Measurements from ENCODE around the gene ITPR2.

ITPR2 gene

DNA sequence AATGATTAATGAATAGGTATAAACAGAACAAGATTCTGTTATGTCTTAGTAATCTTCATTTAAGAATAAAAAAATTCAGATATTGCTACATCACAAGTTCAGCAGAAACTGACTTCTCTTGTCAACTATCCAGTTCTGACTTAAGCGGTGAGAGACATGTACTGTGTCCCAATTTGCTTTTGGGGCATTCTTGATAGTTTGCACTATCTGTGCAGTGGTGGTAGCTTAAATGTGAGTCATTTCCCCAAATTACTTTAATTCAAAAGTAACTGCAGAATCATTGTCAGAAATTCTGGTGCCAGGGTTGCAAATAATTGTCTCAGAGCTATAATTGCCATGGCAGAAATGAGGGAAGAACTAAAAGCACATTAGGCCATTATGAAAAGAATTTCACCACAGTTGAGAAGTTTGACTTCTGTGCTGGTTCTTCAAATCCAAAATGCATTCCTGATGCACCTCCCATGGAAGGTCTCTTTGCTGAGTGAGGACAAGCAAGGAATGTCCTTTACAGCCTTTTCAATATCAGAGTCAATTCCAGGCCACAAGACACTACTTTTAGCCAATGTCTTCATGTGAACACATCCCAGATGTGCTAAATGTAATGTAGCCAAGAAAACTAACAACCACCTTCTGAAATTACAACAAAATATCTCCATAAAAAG, 332.9 kb downstream of the ITPR2 start:
- TF ChIP-seq POLR2AphosphoS5 (IDR thresholded peaks at IDR 0.05; ENCODE audit: low read depth, low read length) (no peak), POLR2A (IDR thresholded peaks at IDR 0.05; ENCODE audit: low read depth, low read length) (no peak), TAF1 (IDR thresholded peaks at IDR 0.05; ENCODE audit: borderline replicate concordance, low read depth, low read length) (no peak)
- FAIRE-seq (no peak), DNase-seq (ENCODE audit: insufficient read length) (no peak)

DNA sequence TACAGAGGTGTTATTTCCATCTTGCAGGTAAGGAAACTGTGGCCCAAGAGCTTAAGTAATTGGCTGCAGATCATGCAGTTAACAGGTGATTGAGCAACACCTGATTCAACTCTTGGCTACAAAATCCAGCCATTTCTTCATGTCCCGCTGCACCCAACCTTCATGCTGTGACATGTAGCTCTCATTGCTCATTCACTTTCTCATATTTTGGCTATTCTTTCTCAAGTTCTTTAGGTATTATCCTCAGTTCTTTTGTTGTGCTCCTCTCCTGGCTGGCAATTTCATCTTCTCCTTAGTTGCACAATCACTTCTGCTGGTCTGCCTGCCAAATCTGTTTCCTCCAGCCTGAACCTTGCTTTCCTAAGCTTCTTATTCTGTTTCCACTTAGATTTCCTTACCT, 336.8 kb downstream of the ITPR2 start:
- DNase-seq (ENCODE audit: insufficient read length) (no peak), FAIRE-seq (peak; percentile 5)

DNA sequence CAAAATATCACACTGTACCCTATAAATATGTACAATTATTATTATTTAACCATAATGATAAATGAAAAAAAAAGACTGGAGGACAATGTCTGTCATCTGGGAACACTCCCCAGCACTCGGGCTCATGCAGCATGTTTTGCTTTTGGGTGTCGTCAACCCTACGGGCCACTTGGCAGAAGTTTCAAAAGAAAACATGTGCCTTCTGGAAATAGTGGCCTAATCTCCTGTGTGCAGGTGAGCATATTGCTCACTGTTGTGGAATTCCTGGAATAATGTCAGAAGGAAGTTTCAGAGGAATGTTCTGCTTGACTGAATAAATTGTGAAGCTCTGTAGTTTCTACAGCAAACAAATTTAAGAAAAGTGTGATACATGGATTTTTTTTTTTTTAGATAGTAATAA, 339.3 kb downstream of the ITPR2 start:
- TF ChIP-seq POLR2A (IDR thresholded peaks at IDR 0.05; ENCODE audit: low read depth, low read length) (no peak), TAF1 (IDR thresholded peaks at IDR 0.05; ENCODE audit: borderline replicate concordance, low read depth, low read length) (no peak), POLR2AphosphoS5 (IDR thresholded peaks at IDR 0.05; ENCODE audit: low read depth, low read length) (no peak)
- FAIRE-seq, result no peak
- no peak for DNase-seq (ENCODE audit: insufficient read length)

More for the DNA sequence above, 336.8 kb downstream of the ITPR2 start:
- no peak for TF ChIP-seq POLR2A (IDR thresholded peaks at IDR 0.05; ENCODE audit: low read depth, low read length)
- no peak for TF ChIP-seq TAF1 (IDR thresholded peaks at IDR 0.05; ENCODE audit: borderline replicate concordance, low read depth, low read length)
- no peak for TF ChIP-seq POLR2AphosphoS5 (IDR thresholded peaks at IDR 0.05; ENCODE audit: low read depth, low read length)

DNA sequence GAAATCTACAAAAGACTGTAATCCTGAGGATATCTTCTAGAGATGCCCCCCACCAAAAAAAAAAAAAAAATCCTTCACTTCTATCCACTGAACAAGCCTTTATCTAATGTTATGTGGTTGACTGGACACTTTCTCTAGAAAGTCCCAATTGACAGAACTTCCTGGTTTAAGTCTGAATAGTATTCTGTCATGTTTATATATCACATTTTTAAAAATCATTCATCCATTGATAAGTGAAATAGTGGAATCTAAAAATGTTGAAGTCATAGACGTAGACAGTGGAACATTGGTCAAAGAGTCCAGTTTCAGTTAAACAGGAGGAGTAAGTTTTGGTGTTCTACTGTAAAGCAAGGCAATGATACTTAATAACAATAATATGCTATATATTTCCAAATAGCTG, 340.6 kb downstream of the ITPR2 start:
- FAIRE-seq, result no peak

DNA sequence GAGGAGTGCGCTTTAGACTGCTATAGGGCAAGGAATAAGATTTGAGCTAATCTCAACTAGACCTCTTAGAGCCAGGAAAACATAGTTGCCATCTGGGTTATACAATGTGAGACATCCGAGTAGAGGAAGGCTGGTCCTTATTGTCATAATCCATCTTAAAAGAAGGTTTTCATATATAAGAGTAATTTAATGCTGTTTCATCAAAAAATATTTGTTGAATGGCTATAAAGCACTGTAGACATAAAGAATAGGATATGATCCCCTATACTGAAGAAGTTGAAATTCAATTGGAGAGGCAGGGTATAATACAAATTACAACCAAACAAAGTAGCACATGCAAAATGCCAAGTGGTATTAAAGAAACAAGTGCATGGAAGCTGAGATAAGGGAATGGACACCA, 343.1 kb downstream of the ITPR2 start:
- no peak for FAIRE-seq
- no peak for DNase-seq (ENCODE audit: insufficient read length)
- TF ChIP-seq TAF1 (IDR thresholded peaks at IDR 0.05; ENCODE audit: borderline replicate concordance, low read depth, low read length) (no peak), POLR2A (IDR thresholded peaks at IDR 0.05; ENCODE audit: low read depth, low read length) (no peak), POLR2AphosphoS5 (IDR thresholded peaks at IDR 0.05; ENCODE audit: low read depth, low read length) (no peak)

More for the DNA sequence above, 340.6 kb downstream of the ITPR2 start:
- DNase-seq (ENCODE audit: insufficient read length), result no peak
- no peak for TF ChIP-seq POLR2A (IDR thresholded peaks at IDR 0.05; ENCODE audit: low read depth, low read length)
- TF ChIP-seq POLR2AphosphoS5 (IDR thresholded peaks at IDR 0.05; ENCODE audit: low read depth, low read length), result no peak
- TF ChIP-seq TAF1 (IDR thresholded peaks at IDR 0.05; ENCODE audit: borderline replicate concordance, low read depth, low read length), result no peak

DNA sequence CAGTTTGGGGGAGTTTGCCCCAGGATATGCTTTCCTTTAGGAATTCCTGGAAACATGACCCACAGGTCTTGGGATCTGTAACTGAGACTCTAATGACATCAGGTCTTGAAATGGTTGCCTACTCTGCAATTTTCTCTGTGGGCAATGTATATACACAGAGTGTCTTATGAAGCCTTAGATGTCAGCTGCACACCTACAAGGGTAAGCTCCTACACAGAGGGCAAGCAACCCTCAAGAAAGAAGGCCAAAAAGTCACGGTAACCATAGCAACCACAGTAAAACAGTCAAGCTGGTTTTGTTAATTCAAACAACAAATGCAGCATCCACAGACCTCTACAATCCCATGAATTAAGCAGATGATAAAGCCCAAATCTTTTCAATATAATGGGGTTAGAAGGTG, 344.6 kb downstream of the ITPR2 start:
- TF ChIP-seq TAF1 (IDR thresholded peaks at IDR 0.05; ENCODE audit: borderline replicate concordance, low read depth, low read length) (no peak), POLR2A (IDR thresholded peaks at IDR 0.05; ENCODE audit: low read depth, low read length) (no peak), POLR2AphosphoS5 (IDR thresholded peaks at IDR 0.05; ENCODE audit: low read depth, low read length) (no peak)
- FAIRE-seq (no peak), DNase-seq (ENCODE audit: insufficient read length) (no peak)

DNA sequence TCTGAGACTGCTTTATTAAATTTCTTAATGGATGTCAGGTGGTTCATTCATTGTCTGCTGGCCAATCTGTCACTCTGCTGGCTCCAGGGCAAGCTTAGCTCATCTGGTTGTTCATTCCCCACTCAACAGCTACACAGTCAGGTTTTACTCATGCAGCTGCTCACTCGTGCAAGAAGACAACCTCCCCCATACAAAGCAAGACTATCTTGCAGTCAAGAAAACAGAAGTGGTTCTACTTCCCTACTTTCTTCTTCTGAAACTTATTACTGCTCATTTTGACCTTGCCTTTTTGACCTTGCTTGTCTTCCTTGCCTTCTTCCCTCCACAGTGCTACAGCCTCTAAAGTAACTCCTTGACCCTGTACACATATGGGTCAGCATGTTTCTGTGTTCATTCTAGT, 359.7 kb downstream of the ITPR2 start:
- DNase-seq (ENCODE audit: insufficient read length) (peak; percentile 29), FAIRE-seq (peak; percentile 97)
- TF ChIP-seq POLR2A (IDR thresholded peaks at IDR 0.05; ENCODE audit: low read depth, low read length) (no peak), POLR2AphosphoS5 (IDR thresholded peaks at IDR 0.05; ENCODE audit: low read depth, low read length) (peak; percentile 45; the same call in 1 of the 2 replicates)

DNA sequence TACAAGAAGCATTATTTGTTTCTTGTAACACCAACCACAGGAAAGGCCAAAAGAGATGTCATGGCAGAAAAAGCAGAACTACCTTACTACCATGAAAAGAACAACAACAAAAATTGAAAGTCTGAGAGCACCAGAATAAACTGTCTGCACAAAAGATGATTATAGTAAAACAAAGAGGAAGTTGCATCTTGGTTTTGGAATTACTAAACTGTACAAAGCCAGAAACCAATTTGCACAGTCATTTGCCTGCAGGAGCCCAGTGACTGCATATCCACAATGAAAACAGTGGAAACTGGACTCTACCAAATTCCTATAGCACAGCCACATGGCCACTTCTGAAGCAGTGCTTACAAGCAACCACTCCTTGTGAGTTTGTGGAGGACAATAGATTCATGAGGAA, 361.4 kb downstream of the ITPR2 start:
- peak; percentile 16 for DNase-seq (ENCODE audit: insufficient read length)
- FAIRE-seq, result peak; percentile 89
- TF ChIP-seq POLR2AphosphoS5 (IDR thresholded peaks at IDR 0.05; ENCODE audit: low read depth, low read length), result no peak
- no peak for TF ChIP-seq TAF1 (IDR thresholded peaks at IDR 0.05; ENCODE audit: borderline replicate concordance, low read depth, low read length)
- TF ChIP-seq POLR2A (IDR thresholded peaks at IDR 0.05; ENCODE audit: low read depth, low read length), result no peak

DNA sequence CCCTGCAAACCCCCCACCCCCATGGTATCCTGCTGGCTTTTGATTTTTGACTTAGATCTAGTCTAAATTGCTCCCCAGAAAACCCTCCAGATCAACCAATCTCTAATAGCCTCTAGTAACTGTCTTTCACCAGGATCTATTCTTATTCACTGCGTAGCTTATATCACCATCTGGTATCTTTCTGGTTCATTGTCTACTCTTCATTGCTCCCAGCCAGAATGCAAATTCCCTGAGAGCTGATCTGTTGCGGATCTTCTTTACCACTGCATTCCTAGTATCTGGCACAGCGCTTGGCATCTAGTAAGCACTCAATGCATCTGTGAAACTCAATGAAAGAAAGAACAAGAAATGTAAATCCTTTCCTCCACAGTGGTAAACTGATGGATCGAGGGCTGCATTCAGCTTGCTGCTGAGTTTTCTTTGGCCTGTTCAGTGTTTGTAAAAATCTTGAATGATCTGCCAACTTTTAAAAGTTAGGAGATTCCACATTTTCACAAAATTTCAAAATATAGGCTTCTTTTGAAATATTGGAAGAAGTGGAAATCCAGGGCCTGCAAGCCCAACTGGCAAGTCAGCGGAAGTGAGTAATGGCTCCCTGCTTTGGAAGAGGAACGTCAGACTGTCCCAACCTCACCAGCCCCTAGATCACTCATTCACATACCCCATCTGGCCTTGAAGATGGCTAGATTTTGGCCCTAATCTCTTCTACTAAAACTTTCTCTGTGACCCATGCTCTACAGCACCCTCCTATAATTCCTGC, 363.4 kb downstream of the ITPR2 start:
- TF ChIP-seq POLR2AphosphoS5 (IDR thresholded peaks at IDR 0.05; ENCODE audit: low read depth, low read length) (no peak), POLR2A (IDR thresholded peaks at IDR 0.05; ENCODE audit: low read depth, low read length) (no peak), TAF1 (IDR thresholded peaks at IDR 0.05; ENCODE audit: borderline replicate concordance, low read depth, low read length) (no peak)
- DNase-seq (ENCODE audit: insufficient read length) (no peak), FAIRE-seq (peak; percentile 60)

DNA sequence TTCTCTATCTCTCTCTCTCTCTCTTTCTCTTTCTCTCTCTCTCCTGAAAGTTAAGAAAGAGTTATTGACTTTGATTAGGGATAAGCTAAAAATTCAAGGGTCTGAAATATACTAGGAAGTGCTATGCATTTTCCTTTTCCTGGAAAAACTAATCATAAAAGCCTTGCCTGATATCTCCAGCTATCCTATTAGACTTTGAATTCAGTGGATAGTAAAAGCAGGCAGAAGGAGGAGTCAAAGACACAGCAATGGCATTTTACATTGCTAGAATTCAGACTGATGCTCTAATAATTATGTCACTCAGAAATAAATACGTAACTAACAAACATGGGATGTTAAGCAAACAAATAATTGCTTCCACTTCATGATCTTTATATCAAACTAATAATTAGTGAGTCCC, 365.6 kb downstream of the ITPR2 start:
- TF ChIP-seq TAF1 (IDR thresholded peaks at IDR 0.05; ENCODE audit: borderline replicate concordance, low read depth, low read length) (no peak), POLR2A (IDR thresholded peaks at IDR 0.05; ENCODE audit: low read depth, low read length) (no peak), POLR2AphosphoS5 (IDR thresholded peaks at IDR 0.05; ENCODE audit: low read depth, low read length) (no peak)
- no peak for FAIRE-seq
- DNase-seq (ENCODE audit: insufficient read length), result no peak

DNA sequence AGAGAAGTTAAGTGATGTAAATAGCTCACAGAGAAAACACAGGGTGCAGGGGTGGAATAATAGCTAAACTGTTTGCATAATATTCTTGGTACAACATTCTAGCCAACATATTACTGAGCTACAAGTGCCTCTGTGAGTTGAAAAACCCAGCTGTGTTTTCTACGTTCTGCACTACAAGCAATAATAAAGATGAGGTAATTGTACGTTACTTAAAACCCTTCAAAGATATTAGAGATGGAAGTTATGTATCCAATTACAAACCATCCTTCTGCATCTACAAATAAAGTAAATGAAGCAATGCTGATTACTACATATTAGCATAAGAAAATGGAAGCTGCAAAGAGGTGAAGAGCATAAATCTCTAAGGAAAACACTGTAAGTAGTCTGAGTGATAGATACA, 366.3 kb downstream of the ITPR2 start:
- no peak for DNase-seq (ENCODE audit: insufficient read length)
- FAIRE-seq, result no peak
- TF ChIP-seq TAF1 (IDR thresholded peaks at IDR 0.05; ENCODE audit: borderline replicate concordance, low read depth, low read length), result no peak
- TF ChIP-seq POLR2AphosphoS5 (IDR thresholded peaks at IDR 0.05; ENCODE audit: low read depth, low read length), result no peak
- no peak for TF ChIP-seq POLR2A (IDR thresholded peaks at IDR 0.05; ENCODE audit: low read depth, low read length)

Measured in GM12892 (cell line).